H9 (cell line): ENCODE results near the gene ALG2. TPM values are rescaled to one million over a fixed set of nuclear protein-coding genes. Genes with fewer than 3 reads are reported as not detected.

Experiments
- DNase-seq: peaks from one replicate; pipeline ENCODE4 v3.0.0-alpha.2; 2017
- H2AFZ ChIP-seq: one replicate; pipeline ENCODE4 v1.6.1; 2013; ENCODE audit warnings: mild to moderate bottlenecking, low read length, control low read depth, moderate library complexity
- H2AK5ac ChIP-seq: 2 replicates; pipeline ENCODE4 v1.6.1; 2013; ENCODE audit warnings: low read length, control low read depth, mixed read lengths; ENCODE audit not compliant: insufficient read length
- H2BK120ac ChIP-seq: one replicate; pipeline ENCODE4 v1.6.1; 2013; ENCODE audit warnings: low read depth, mild to moderate bottlenecking, low read length, control low read depth, inconsistent platforms; ENCODE audit not compliant: poor library complexity, severe bottlenecking
- H2BK12ac ChIP-seq: 2 replicates; pipeline ENCODE4 v1.6.1; 2013; ENCODE audit warnings: low read length, control low read depth, mixed read lengths, low read depth; ENCODE audit not compliant: insufficient read length
- H2BK15ac ChIP-seq: 2 replicates; pipeline ENCODE4 v1.6.1; 2013; ENCODE audit warnings: low read depth, low read length, control low read depth
- H2BK20ac ChIP-seq: one replicate; pipeline ENCODE4 v1.6.1; 2013; ENCODE audit warnings: low read depth, mild to moderate bottlenecking, low read length, control low read depth, inconsistent platforms; ENCODE audit not compliant: poor library complexity, severe bottlenecking
- H2BK5ac ChIP-seq: 2 replicates; pipeline ENCODE4 v1.6.1; 2013; ENCODE audit warnings: low read length, control low read depth, mixed read lengths; ENCODE audit not compliant: insufficient read length
- H3K14ac ChIP-seq: 2 replicates; pipeline ENCODE4 v1.6.1; 2013; ENCODE audit warnings: low read length, control low read depth; ENCODE audit not compliant: insufficient read depth
- H3K18ac ChIP-seq: 2 replicates; pipeline ENCODE4 v1.6.1; 2013; ENCODE audit warnings: low read depth, mild to moderate bottlenecking, mixed read lengths, low read length, control low read depth; ENCODE audit not compliant: insufficient read length
- H3K23ac ChIP-seq: 2 replicates; pipeline ENCODE4 v1.6.1; 2013; ENCODE audit warnings: low read length, control low read depth, mixed read lengths, low read depth; ENCODE audit not compliant: insufficient read length
- H3K23me2 ChIP-seq: 2 replicates; pipeline ENCODE4 v1.6.1; 2013; ENCODE audit warnings: low read depth, mild to moderate bottlenecking, mixed read lengths, low read length, control low read depth; ENCODE audit not compliant: insufficient read length, poor library complexity, severe bottlenecking
- H3K27ac ChIP-seq: 2 replicates; pipeline ENCODE4 v1.5.1; 2013; ENCODE audit warnings: low read length, control low read depth, mixed read lengths, low read depth; ENCODE audit not compliant: insufficient read length
- H3K27me3 ChIP-seq: 2 replicates; pipeline ENCODE4 v1.6.1; 2013; ENCODE audit warnings: low read length, control low read depth, inconsistent platforms; ENCODE audit not compliant: insufficient read depth
- H3K4ac ChIP-seq: 2 replicates; pipeline ENCODE4 v1.6.1; 2013; ENCODE audit warnings: low read depth, mild to moderate bottlenecking, control low read depth, inconsistent platforms, low read length, moderate library complexity
- H3K4me1 ChIP-seq: 2 replicates; pipeline ENCODE4 v1.6.1; 2013; ENCODE audit warnings: low read length, control low read depth, inconsistent platforms; ENCODE audit not compliant: insufficient read depth
- H3K4me2 ChIP-seq: 2 replicates; pipeline ENCODE4 v1.6.1; 2013; ENCODE audit warnings: low read length, control low read depth, mixed read lengths; ENCODE audit not compliant: insufficient read length, insufficient read depth
- H3K56ac ChIP-seq: 2 replicates; pipeline ENCODE4 v1.6.1; 2013; ENCODE audit warnings: low read depth, mild to moderate bottlenecking, mixed read lengths, low read length, control low read depth; ENCODE audit not compliant: insufficient read length
- H3K79me1 ChIP-seq: 2 replicates; pipeline ENCODE4 v1.6.1; 2013; ENCODE audit warnings: low read depth, mild to moderate bottlenecking, moderate library complexity, low read length, control low read depth, inconsistent platforms; ENCODE audit not compliant: insufficient read depth, poor library complexity, severe bottlenecking
- H3K79me2 ChIP-seq: 2 replicates; pipeline ENCODE4 v1.6.1; 2013; ENCODE audit warnings: low read length, control low read depth, inconsistent platforms; ENCODE audit not compliant: insufficient read depth
- H3K9ac ChIP-seq: 2 replicates; pipeline ENCODE4 v1.6.1; 2013; ENCODE audit warnings: low read length, control low read depth, mixed read lengths; ENCODE audit not compliant: insufficient read length; ENCODE audit errors: extremely low read depth
- H3K9me3 ChIP-seq: one replicate; pipeline ENCODE4 v1.6.1; 2013; ENCODE audit warnings: low read depth, low read length, inconsistent platforms; ENCODE audit not compliant: control insufficient read depth
- H3T11ph ChIP-seq: one replicate; pipeline ENCODE4 v1.6.1; 2013; ENCODE audit warnings: mild to moderate bottlenecking, low read length, control low read depth, inconsistent platforms
- H4K20me1 ChIP-seq: one replicate; pipeline ENCODE4 v1.6.1; 2013; ENCODE audit not compliant: control insufficient read depth, insufficient read length, insufficient read depth
- H4K5ac ChIP-seq: 2 replicates; pipeline ENCODE4 v1.6.1; 2013; ENCODE audit warnings: low read depth, mild to moderate bottlenecking, mixed read lengths, low read length, control low read depth; ENCODE audit not compliant: insufficient read length
- H4K8ac ChIP-seq: replicated peaks from 2 replicates; pipeline ENCODE4 v1.6.1; 2013; ENCODE audit warnings: low read length, control low read depth, mixed read lengths, low read depth; ENCODE audit not compliant: insufficient read length
- H4K91ac ChIP-seq: 2 replicates; pipeline ENCODE4 v1.6.1; 2013; ENCODE audit warnings: low read depth, mild to moderate bottlenecking, moderate library complexity, mixed read lengths, low read length, control low read depth; ENCODE audit not compliant: insufficient read length
- H3K27ac Mint-ChIP-seq, 3 experiments: 2 replicates in 2 of 3; 3 replicates in 1 of 3; pipeline ENCODE4 v1.8.0; 2020 to 2021; ENCODE audit warnings: mixed read lengths in 3 of 3, mild to moderate bottlenecking in 1 of 3, moderate library complexity in 1 of 3
- H3K27me3 Mint-ChIP-seq: 2 replicates; pipeline ENCODE4 v1.8.0; 2021; ENCODE audit warnings: low read depth, mild to moderate bottlenecking, moderate library complexity, mixed read lengths
- H3K36me3 Mint-ChIP-seq, 3 experiments: 2 replicates in 2 of 3; 3 replicates in 1 of 3; pipeline ENCODE4 v1.8.0; 2020 to 2021; ENCODE audit warnings: low read depth in 3 of 3, mixed read lengths in 3 of 3; ENCODE audit not compliant: insufficient read depth in 1 of 3
- H3K4me1 Mint-ChIP-seq, 2 experiments: 2 replicates each; pipeline ENCODE4 v1.8.0; 2020; ENCODE audit warnings: mixed read lengths in 2 of 2
- H3K4me3 Mint-ChIP-seq, 2 experiments: 2 replicates in 1 of 2; 3 replicates in 1 of 2; pipeline ENCODE4 v1.8.0; 2020 to 2021; ENCODE audit warnings: mild to moderate bottlenecking in 2 of 2, mixed read lengths in 2 of 2, moderate library complexity in 1 of 2
- H3K9me3 Mint-ChIP-seq, 2 experiments: 2 replicates in 1 of 2; 3 replicates in 1 of 2; pipeline ENCODE4 v1.8.0; 2020; ENCODE audit warnings: mild to moderate bottlenecking in 2 of 2, mixed read lengths in 2 of 2, moderate library complexity in 1 of 2
- CTCF ChIP-seq: fragments of 200-600 bp; sonication (generic); conservative IDR thresholded peaks from 3 replicates; pipeline ENCODE4 v1.8.0; 2021; ENCODE audit warnings: antibody characterized with exemption, mild to moderate bottlenecking
- WGBS: extraction: QIAGEN DNeasy Blood & Tissue Kit; methylation state at CpG from one replicate; pipeline ENCODE4 v1.1.7; 2013; ENCODE audit warnings: missing lambda C conversion rate, low lambda C conversion rate, mixed read lengths; ENCODE audit not compliant: insufficient read length; ENCODE audit errors: extremely low coverage; 5-methylcytosine and 5-hydroxymethylcytosine counted together
- total RNA-seq: library from RNA; stranded (reverse); gene quantifications from 2 replicates; pipeline ENCODE4 v1.2.1, GENCODE V29; 2021

ALG2 gene
- total RNA-seq, 1 experiment from 2014 or later = 30.1 TPM

- H2BK12ac ChIP-seq = no peak overlapping the region
- no peaks in the 10 kb centered on the region for H3K79me2 ChIP-seq
- H3K9me3 Mint-ChIP-seq = peaks cover 0 to 2% of the 10 kb centered on the region in 2 experiments; a peak in 1 of 5 replicates
- no peak overlapping the region for H3K27ac Mint-ChIP-seq
- H3T11ph ChIP-seq = no peak overlapping the region
- no peaks in the 10 kb centered on the region; the same call in 1 of the 2 replicates for H3K27me3 Mint-ChIP-seq
- no peak overlapping the region for H2AFZ ChIP-seq
- H3K18ac ChIP-seq = no peak overlapping the region
- no peak overlapping the region for H2AK5ac ChIP-seq
- no peaks in the 10 kb centered on the region for H3K36me3 Mint-ChIP-seq
- H3K9ac ChIP-seq = no peak overlapping the region
- no peak for DNase-seq
- no peak overlapping the region for H2BK20ac ChIP-seq
- no peaks in the 10 kb centered on the region for H3K27me3 ChIP-seq
- no peak for TF ChIP-seq CTCF
- peaks cover 46 to 69% of the 10 kb centered on the region in 2 experiments for H3K4me1 Mint-ChIP-seq
- no peak overlapping the region for H3K23ac ChIP-seq
- H3K79me1 ChIP-seq = no peaks in the 10 kb centered on the region
- H2BK15ac ChIP-seq = no peak overlapping the region
- H3K4me3 Mint-ChIP-seq = no peak overlapping the region
- no peak overlapping the region for H4K8ac ChIP-seq
- no peaks in the 10 kb centered on the region for H3K9me3 ChIP-seq
- no peak overlapping the region for H3K4me2 ChIP-seq
- no peak overlapping the region for H4K91ac ChIP-seq
- no peaks in the 10 kb centered on the region for H3K23me2 ChIP-seq
- no peak overlapping the region for H3K14ac ChIP-seq
- peaks cover 4% of the 10 kb centered on the region; the same call in 1 of the 2 replicates for H3K4me1 ChIP-seq
- WGBS = no CpG with 5 or more reads among the region's 3 CpGs
- no peak overlapping the region for H4K5ac ChIP-seq
- H4K20me1 ChIP-seq = no peaks in the 10 kb centered on the region
- H3K56ac ChIP-seq = no peak overlapping the region
- no peak overlapping the region for H3K4ac ChIP-seq
- no peak overlapping the region for H2BK5ac ChIP-seq
- H3K27ac ChIP-seq = no peak overlapping the region
- H2BK120ac ChIP-seq = no peak overlapping the region
Observed at GRCh38 chr9:99167694-99168093, 54.0 kb downstream of the ALG2 start.
